ENCODE measurements around the gene CYBC1.
A peak's percentile ranks its signal among the peaks of the same experiment; 100 is the strongest.

Gene CYBC1

GRCh38 chr17:82428546-82428945 lies 22.0 kb downstream of the CYBC1 start:
- H3K4me3 ChIP-seq (ENCODE audit: low read depth, low read length), result no peak overlapping the region
- no peak for TF ChIP-seq CTCF (IDR thresholded peaks at IDR 0.05; ENCODE audit: low read depth, low read length)
- in situ Hi-C loops (cut with HindIII; ENCODE audit: low sequenced_read_pairs), result no loop called here
- DNase-seq (ENCODE audit: low read depth, low spot score), result no peak

DNA sequence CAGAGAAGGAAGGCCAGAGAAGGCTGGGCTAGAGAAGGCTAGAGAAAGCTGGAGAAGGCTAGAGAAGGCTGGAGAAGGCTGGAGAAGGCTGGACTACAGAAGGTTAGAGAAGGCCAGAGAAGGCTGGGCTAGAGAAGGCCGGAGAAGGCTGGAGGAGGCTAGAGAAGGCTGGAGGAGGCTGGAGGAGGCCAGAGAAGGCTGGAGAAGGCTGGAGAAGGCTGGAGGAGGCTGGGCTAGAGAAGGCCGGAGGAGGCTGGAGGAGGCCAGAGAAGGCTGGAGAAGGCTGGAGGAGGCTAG lies 25.7 kb downstream of the CYBC1 start:
- in situ Hi-C loops (cut with HindIII; ENCODE audit: low sequenced_read_pairs), result no loop called here
- TF ChIP-seq CTCF (IDR thresholded peaks at IDR 0.05; ENCODE audit: low read depth, low read length), result no peak
- no peak overlapping the region for H3K4me3 ChIP-seq (ENCODE audit: low read depth, low read length)
- no peak for DNase-seq (ENCODE audit: low read depth, low spot score)

DNA sequence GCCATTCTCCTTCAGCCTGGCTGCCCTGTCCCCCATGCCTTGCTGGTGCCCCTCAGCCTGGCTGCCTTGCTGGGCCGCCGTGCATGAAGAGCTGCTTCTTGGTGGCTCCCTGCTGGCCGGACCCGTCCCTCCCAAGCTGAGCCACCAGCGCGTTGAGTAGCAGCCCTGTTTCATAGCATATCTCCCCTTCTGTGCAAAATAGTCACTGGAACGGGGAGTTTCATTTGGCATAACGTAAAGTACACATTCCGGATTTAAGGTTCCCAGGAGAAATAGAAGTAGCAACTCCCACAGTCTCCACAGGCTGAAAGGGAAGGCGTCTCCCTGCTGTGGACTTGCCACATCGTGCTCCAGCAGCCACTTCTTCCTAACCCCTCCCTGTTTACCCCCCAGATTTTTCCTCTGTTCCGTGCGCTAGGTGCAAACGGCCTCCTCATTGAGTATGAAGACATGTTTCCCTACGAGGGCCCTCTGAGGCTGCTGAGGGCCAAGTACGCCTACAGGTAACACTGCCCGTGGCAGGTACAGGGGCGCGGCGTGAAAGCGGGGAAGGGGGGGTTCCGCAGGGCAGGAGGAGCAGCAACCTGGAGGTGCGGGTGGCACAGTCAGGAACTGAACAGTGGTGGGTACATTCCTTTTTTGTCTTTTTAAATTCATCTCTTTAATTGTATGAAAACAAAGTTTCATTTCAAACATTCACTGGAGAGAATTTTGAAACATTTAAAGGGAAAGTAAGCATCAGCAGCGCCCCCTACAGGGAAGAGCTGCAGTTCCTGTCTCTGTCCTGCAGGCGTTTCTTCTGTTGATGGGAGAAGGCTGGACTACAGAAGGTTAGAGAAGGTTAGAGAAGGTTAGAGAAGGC lies 26.3 kb downstream of the CYBC1 start:
- in situ Hi-C loops (cut with HindIII; ENCODE audit: low sequenced_read_pairs), result no loop called here
- no peak overlapping the region for H3K4me3 ChIP-seq (ENCODE audit: low read depth, low read length)
- peak; percentile 24 for DNase-seq (ENCODE audit: low read depth, low spot score)
- TF ChIP-seq CTCF (IDR thresholded peaks at IDR 0.05; ENCODE audit: low read depth, low read length), result peak; percentile 72

DNA sequence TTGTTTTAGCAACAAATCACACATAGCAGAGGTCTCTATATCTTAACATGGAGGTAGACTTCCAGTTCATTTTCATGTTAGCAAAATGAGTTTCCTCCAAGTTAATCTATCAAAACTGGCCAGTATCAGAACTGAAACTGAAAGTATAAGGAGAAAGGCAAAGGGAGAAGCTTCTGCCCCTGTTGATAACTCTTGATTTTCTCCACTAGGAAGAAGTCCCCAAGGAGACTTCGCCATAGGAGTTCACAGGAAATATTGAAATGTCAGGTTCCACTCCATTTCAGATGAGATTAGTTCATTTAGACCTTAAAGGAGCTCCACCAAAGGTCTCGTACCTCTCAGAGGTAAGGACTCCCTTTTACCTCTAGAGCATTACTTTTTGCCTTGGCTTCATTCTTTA lies 31.0 kb downstream of the CYBC1 start:
- peak; percentile 21 for DNase-seq (ENCODE audit: low read depth, low spot score)
- in situ Hi-C loops (cut with HindIII; ENCODE audit: low sequenced_read_pairs), result loop anchor here (10.0 kb wide), 1 partner anchor 75 kb away; no protein-coding TSS in a partner anchor
- H3K4me3 ChIP-seq (ENCODE audit: low read depth, low read length), result no peak overlapping the region
- TF ChIP-seq CTCF (IDR thresholded peaks at IDR 0.05; ENCODE audit: low read depth, low read length), result no peak

GRCh38 chr17:82418001-82418986 lies 32.3 kb downstream of the CYBC1 start, which contains the start of the genes HEXD and OGFOD3:
HEXD (plus strand) TSS chr17:82418347; CDS start chr17:82419800, 1,453 bp downstream.
OGFOD3 (minus strand) TSS chr17:82418586; CDS start chr17:82418485, 101 bp downstream.
- no peak for TF ChIP-seq CTCF (IDR thresholded peaks at IDR 0.05; ENCODE audit: low read depth, low read length)

DNA sequence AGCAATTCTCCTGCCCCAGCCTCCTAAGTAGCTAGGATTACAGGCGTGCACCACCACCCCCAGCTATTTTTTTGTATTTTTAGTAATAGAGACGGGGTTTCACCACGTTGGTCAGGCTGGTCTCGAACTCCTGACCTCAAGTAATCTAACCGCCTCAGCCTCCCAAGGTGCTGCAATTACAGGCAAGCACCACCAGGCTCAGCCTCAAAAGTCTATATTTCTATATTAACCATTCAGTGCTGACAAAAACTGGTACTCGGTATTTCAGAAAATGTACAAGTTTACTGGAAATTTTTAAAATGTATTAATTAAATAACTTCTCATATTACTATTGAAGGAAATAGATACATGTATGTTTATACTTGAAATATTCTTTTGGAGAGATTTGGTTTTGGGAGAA lies 33.8 kb downstream of the CYBC1 start:
- in situ Hi-C loops (cut with HindIII; ENCODE audit: low sequenced_read_pairs), result loop anchor here (10.0 kb wide), 1 partner anchor 72 kb away; no protein-coding TSS in a partner anchor
- DNase-seq (ENCODE audit: low read depth, low spot score), result no peak
- peak; percentile 19 for TF ChIP-seq CTCF (IDR thresholded peaks at IDR 0.05; ENCODE audit: low read depth, low read length)
- no peak overlapping the region for H3K4me3 ChIP-seq (ENCODE audit: low read depth, low read length)

More at GRCh38 chr17:82418001-82418986, 32.3 kb downstream of the CYBC1 start, which contains the start of the genes HEXD and OGFOD3:
- peak; percentile 71 for DNase-seq (ENCODE audit: low read depth, low spot score)
- in situ Hi-C loops (cut with HindIII; ENCODE audit: low sequenced_read_pairs), result loop anchor here (10.0 kb wide), 1 partner anchor 73 kb away; no protein-coding TSS in a partner anchor
- H3K4me3 ChIP-seq (ENCODE audit: low read depth, low read length), result peak within 1 kb of the TSS; percentile 73

All from astrocyte of the spinal cord (primary cell).